NCI-H2171 (cell line): ENCODE data around the gene AKAP6.
A peak's percentile ranks its signal among the peaks of the same experiment; 100 is the strongest.

ENCODE experiments used
- DNase-seq: peaks from one replicate; lab custom pipeline; 2025; lab: John Stamatoyannopoulos, UW

The AKAP6 gene

GRCh38 chr14:32405856-32406255 is 76.8 kb downstream of the AKAP6 start:
- DNase-seq = no peak

- no peak for DNase-seq
These were observed 78.0 kb downstream of the AKAP6 start for GRCh38 chr14:32407130-32407529.

- peak; percentile 61 for DNase-seq
These were observed 78.9 kb downstream of the AKAP6 start for GRCh38 chr14:32408018-32408417.

- DNase-seq = no peak
These were observed 83.0 kb downstream of the AKAP6 start for GRCh38 chr14:32412103-32412502.

- DNase-seq = no peak
These were observed 83.4 kb downstream of the AKAP6 start for GRCh38 chr14:32412532-32412931.

DNA sequence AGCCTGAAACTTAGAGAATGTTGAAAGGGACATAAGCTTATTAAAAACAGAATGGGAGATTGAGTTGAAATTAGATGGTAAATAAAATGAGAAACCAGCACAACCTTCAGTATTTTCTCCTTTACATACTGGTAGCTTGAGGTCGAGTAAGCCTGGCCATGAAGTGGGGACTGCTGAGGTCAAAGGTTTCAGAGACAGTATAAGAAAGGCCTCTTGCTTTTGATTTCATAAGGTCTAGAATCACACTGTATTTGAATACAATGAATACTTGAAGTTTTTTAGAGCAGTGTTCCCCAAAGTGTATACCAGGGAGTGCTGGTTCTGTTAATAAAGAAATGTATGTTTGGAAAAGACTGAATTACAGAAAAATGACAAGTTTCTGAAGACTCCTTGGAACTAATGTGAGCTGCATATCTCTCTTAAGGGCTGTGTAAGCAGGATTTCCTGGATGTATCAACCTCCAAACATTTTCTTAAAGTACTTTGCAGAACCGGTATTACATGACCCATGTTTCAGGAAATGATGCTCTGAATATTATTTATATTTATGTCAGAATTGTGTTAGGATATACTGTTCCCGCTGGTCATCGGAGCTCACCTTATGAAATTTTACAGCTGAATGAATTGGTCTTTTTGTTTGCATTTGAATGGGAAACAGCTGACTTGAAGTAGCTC is 85.0 kb downstream of the AKAP6 start:
- DNase-seq = no peak

DNA sequence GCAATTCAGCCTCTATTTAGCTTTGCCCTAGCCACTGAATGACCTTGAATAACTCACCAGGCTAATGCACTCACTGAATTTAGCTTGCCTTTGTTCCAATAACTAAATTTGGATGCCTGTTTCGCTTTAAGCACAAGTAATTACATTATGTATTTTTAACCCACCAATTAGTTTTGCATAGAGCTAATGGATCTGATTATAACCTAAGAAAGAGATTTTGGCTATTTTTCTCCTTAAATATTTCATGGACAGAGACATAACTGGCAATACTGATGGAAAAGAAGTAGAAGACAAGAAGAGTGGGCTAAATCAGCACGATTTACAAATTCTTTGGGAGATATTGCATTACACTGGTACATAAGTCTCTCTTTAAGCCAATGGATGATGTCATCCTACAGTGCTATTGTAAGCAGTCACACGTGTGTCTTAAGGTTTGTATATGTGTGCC is 85.7 kb downstream of the AKAP6 start:
- no peak for DNase-seq

DNA sequence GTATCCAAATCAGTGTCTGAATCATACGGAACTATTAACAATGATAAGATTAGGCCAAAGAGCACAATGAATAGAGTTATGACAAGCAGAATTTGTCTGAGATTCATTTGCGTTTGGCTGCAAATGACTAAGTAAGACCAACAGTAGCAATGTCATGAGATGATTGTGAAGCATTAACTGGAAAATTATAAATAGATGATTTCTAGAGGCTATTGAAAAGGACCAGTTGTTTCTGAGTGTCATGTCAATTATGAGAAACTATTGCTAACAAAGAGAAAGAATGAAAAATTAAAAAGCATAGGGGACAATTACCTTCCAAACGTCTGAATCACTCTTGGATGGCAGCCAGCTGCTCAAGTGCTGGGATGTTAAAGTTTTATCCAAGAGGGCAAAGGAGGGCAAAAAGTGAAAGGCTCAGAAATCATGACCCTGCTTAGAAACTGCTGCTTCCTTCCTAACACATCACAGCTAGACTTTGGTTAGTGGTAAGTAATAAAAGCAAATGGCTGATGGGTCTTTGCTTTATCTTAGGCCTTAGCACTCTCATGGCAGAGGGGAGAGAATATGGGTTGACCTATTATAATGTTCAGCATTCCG is 89.0 kb downstream of the AKAP6 start:
- DNase-seq = peak; percentile 32

GRCh38 chr14:32419429-32419828 is 90.3 kb downstream of the AKAP6 start:
- no peak for DNase-seq

- no peak for DNase-seq
These were observed 92.7 kb downstream of the AKAP6 start for GRCh38 chr14:32421781-32422180.

DNA sequence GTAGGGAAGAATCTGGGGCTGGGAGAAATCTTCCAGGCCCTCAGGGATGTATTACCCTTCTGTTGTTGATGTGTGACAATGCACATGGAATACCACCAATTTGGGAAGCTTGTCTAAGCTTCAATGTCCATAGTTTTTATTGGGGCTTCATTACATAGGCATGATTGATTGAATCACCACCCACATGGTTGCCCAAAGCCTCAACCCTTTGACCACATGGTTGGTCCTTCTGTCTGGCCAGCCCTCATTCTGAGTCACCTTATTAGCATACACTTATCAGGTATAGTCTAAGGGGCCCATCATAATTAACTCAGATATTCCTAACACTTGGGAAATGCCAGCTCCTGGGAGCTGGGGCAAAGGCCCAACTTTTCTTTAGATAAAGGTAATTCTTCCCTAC is 93.3 kb downstream of the AKAP6 start:
- no peak for DNase-seq

- no peak for DNase-seq
These were observed 96.9 kb downstream of the AKAP6 start for GRCh38 chr14:32426028-32426427.

DNA sequence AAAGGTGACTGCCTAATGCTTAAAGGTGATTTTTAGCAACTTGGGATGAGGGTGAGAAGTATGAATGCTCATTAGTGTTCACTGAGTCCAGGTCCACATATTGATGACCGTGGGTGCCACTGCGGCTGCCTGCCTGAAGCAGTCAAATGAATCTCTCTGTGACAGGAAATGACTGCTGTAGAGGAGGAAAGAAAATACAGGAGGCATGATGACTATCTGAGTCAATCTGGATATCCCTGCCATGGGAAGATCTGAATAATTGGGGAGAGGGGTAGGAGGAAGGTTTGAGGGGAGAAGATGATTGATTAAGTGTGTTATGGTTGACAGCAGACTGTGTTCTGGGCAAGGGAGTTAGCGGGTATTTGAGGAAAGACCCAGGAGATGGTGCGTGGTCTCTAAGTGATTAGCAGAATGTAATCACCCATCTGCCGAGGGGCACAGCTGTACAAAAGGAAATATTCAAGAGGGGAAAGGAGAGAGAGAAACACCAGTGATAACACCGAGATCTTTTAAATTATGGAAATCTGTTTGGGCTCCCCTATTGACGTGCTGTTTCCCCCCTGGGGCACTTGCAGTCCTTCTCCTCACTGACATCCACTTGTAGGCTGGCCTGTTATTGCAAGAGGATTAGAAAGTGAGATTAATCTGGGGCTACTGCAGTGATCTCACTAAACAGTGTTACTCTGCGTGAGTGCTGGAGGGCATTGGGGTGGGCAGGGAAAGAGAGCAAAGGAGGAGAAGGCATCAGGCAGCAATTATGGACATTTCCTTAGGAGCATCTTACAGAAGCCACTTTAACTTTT is 97.7 kb downstream of the AKAP6 start:
- no peak for DNase-seq

GRCh38 chr14:32427726-32428528 is 98.8 kb downstream of the AKAP6 start:
- DNase-seq = no peak

GRCh38 chr14:32428875-32429274 is 99.8 kb downstream of the AKAP6 start:
- no peak for DNase-seq

DNA sequence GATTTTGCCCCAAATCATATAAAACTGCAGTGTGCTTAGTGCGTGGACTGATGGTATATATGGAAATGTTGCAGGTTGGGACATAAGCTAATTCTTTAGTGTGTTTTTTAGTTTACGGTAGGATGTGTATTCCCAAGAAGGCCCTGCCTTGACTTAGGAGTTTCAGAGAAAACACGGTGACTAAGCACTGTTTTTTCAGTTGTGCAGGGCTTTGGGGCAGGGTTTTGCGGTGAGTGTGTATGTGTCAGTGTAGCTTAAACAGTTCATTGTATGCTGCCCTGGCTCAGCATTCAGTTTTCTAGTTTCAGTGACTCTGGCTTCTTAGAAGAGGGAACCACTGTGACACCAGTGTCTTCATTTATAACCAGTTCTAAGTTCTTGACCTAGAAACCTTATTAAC is 101.2 kb downstream of the AKAP6 start:
- no peak for DNase-seq

DNA sequence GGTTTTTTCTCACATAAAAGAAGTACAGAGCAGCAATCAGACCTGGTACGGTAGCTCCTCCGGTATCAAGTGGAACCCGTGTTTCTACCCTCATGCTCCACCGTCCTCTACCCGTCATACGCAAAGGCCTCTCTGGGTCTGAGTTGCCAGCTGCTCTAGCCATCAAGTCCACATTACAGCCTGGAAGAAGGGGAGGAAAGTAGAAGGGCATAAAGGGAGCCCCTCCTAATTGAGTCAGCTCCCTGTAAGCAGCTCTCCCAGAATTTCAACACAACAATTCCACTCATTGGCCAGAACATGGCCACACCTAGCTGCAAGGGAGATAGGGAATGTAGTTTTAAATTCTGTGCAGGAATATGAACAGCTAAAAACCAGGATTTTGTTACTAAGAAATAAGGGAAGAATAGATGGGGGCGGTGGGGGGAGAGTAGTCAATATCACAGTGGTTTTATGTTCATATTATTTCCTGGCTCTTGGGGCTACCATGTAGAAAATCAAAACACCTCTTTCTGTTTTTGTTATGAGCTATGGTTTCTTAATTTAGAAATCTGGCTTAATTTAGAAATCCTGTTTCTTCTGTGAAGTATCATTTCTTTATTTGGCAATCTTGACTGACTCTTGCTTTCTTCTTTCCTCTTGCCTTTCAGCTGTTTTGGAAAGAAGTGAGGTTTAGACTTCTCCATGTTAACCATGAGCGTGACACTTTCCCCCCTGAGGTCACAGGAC is 103.9 kb downstream of the AKAP6 start:
- DNase-seq = no peak

DNA sequence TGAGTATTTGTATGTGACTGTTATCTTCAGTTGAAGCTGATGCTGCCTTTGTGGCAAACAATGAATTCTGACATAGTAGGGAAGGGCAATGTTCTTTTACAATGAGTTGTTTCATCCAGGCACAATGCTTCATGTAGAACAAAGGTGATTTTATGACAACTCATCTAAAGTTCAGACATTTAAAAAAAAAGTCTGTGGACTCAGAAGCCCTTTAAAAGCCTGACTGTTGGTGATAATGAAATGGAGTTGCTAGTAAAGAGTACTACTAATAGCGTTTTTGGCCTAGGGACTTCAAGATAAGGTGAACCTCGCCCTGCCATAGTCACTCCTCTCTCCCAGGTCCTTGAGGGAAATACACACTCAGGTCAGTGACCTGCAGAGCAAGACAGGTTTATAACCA is 105.1 kb downstream of the AKAP6 start:
- DNase-seq = no peak

GRCh38 chr14:32434880-32435279 is 105.8 kb downstream of the AKAP6 start:
- DNase-seq = no peak

GRCh38 chr14:32435411-32435810 is 106.3 kb downstream of the AKAP6 start:
- DNase-seq = no peak

- no peak for DNase-seq
These were observed 107.9 kb downstream of the AKAP6 start for GRCh38 chr14:32436993-32437392.

DNA sequence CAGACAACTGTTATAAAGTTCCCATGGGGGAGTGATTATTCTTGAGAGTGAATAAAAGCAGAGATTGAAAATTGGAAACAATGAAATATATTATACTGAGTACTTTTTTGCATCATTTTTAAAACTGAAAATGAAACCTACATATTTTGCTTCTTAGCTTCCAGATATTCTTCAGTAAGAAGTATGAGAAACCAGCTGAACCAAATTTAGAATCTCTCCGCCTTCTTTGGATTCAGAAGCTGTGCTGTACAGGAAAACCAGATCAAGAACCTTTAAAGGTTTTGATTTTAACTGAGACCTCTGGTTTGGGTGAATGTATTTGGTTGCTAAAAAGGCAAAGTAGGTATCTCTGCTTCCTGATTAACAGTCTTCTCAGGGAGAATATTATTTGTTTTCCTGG is 109.4 kb downstream of the AKAP6 start:
- DNase-seq = no peak
